Thyroid gland (tissue), 4 donors: Measurements from ENCODE around the gene ETFDH.

Experiments used
- CTCF ChIP-seq, 6 experiments: fragments of 200-600 bp in 3 of 6; fragments of 450-650 bp in 3 of 6; sonication (generic) in 3 of 6; IDR thresholded peaks; one replicate each; pipeline ENCODE4 v1.5.1; 2016 to 2019; ENCODE audit warnings: antibody characterized with exemption in 6 of 6, mild to moderate bottlenecking in 2 of 6, inconsistent platforms in 1 of 6, moderate library complexity in 1 of 6
- POLR2A ChIP-seq, 2 donors: fragments of 450-650 bp; IDR thresholded peaks; one replicate each; pipeline ENCODE4 v1.6.1; 2017; ENCODE audit warnings: antibody characterized with exemption in 2 of 2, mild to moderate bottlenecking in 2 of 2, moderate library complexity in 1 of 2

- TF ChIP-seq CTCF (IDR thresholded peaks at IDR 0.05) (peak; percentile 30 to 76 (median 64)), POLR2A (IDR thresholded peaks at IDR 0.05) (peak; percentile 59 to 94)
These were observed at the start of gene ETFDH for GRCh38 chr4:158671915-158672806.
